Astrocyte of the cerebellum (primary cell): ENCODE measurements around the gene SP5.
A peak's percentile ranks its signal among the peaks of the same experiment; 100 is the strongest.

Experiments used
- DNase-seq: peaks from one replicate; pipeline ENCODE4 v3.0.0-alpha.2; 2011; ENCODE audit warnings: low read depth
- H3K4me3 ChIP-seq: 2 replicates; pipeline ENCODE4 v1.5.1; 2011; ENCODE audit warnings: mild to moderate bottlenecking, low read depth, low read length, moderate library complexity
- CTCF ChIP-seq: IDR thresholded peaks from 2 replicates; pipeline ENCODE4 v1.5.1; 2012; ENCODE audit warnings: low read length, low read depth, moderate library complexity, mild to moderate bottlenecking; ENCODE audit errors: missing control alignments
- in situ Hi-C: cut with HindIII; loops from 2 replicates; pipeline ENCODE4 v1.10.0; 2017; ENCODE audit warnings: low sequenced_read_pairs

SP5 gene

GRCh38 chr2:170737821-170738220 is 22.7 kb downstream of the SP5 start:
- in situ Hi-C loops: loop anchor here (10.0 kb wide), 1 partner anchor 47 kb away; no protein-coding TSS in a partner anchor

DNA sequence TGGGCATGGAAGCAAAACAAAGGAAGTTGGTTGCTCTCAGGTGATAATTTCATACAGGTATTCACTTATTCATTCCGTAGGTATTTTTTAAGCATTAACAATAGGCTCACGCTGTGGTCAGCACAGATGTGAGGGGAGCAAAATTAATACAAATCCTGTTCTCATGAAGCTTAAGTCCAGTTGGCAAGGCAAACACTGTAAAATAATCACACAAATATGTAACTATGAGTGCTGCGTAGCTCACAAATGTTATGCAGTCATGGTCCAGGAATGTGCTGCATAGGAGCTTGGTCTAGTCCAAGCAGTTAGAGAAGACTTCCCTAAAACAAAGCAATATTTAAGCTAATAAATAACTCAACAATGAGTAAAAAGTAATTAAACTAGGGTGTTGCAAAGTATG is 23.9 kb downstream of the SP5 start:
- peak; percentile 85 for DNase-seq
- H3K4me3 ChIP-seq: no peak overlapping the region
- in situ Hi-C loops: loop anchor here (10.0 kb wide), 1 partner anchor 46 kb away; no protein-coding TSS in a partner anchor
- TF ChIP-seq CTCF: no peak

More at GRCh38 chr2:170737821-170738220, 22.7 kb downstream of the SP5 start:
- no peak overlapping the region for H3K4me3 ChIP-seq
- TF ChIP-seq CTCF: no peak
- no peak for DNase-seq

- DNase-seq: no peak
- TF ChIP-seq CTCF: no peak
- H3K4me3 ChIP-seq: no peak overlapping the region
- in situ Hi-C loops: loop anchor here (10.0 kb wide), 1 partner anchor 45 kb away; no protein-coding TSS in a partner anchor
These were observed 24.4 kb downstream of the SP5 start for GRCh38 chr2:170739507-170740046.

DNA sequence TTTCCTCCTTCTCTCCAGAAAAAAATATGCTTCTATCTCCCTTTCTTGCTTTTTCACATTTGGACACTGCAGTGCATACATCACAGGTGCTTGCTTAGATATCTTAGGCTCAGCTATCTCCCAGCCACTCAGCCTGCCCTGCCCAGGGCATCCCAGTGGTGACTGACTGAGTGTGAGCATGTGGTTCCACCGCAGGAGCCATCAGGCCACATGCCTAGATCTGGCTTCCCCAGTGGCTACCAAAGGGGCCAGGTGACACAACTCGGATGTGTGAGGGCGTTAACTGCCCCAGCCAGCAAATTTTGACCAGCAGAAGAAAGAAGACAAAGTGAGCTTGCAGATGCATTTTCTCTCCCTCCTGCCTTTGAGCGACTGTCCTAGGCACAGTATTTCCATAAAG is 25.5 kb downstream of the SP5 start:
- in situ Hi-C loops: no loop called here
- H3K4me3 ChIP-seq: no peak overlapping the region
- DNase-seq: no peak
- TF ChIP-seq CTCF: no peak

DNA sequence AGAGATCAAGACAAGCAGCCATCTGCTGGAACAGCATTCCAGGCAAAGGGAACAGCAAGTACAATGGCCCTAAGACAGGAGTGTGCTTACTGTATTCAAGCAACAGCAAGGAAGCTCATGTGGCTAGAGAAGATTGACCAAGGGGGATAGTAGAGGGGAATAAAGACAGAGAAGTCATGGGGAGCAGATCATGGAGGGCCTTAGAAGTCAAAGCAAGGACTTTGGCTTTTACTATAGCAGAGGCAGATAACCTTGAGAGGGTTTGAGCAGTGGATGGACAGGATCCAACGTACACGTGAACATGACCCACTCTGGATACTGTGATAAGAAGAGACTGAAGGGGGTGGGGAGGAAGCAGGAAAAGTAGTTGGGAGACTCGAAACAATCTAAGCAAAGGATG is 26.9 kb downstream of the SP5 start:
- no peak overlapping the region for H3K4me3 ChIP-seq
- in situ Hi-C loops: no loop called here
- DNase-seq: no peak
- no peak for TF ChIP-seq CTCF

DNA sequence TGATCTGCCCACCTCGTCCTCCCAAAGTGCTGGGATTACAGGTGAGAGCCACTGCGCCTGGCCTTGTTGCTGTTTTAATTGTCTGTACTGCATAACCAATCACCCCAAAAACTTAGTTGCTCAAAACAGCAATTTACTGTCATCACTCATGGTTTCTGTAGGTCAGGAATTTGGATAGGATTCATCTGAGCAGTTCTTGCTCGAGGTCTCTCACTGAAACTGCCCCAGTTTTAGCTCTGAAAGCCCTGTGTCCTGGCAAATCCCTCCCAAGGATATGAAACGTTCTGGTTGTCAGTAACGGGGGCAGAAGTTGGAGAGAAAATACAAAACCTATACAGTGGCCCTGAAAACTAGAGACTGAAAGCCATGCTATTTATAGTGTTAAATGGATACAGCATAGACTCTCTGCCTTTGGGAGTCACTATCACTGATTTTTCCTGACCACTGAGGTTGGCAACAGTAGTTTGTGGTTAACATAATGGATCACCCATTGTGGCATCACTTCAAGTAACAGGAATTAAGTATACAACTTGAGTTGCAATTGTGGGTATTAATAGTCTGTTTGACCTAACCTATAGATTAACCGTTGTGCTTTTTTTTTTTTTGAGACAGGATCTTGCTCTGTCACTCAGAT is 27.9 kb downstream of the SP5 start:
- TF ChIP-seq CTCF: no peak
- no peak for DNase-seq
- in situ Hi-C loops: no loop called here

More for the DNA sequence above, 27.9 kb downstream of the SP5 start:
- no peak overlapping the region for H3K4me3 ChIP-seq
